Adrenal gland (tissue), 12 donors: ENCODE data around the gene ZNF511. TPM values are rescaled to one million over a fixed set of nuclear protein-coding genes. Genes with fewer than 3 reads are reported as not detected.

Experiments
- DNase-seq, 7 donors: peaks; one replicate each; pipeline ENCODE4 v3.0.0-alpha.2; 2019 to 2020
- H3K27ac ChIP-seq, 5 donors: fragments of 200-600 bp; sonication (generic) in 4 of 5; 1 replicate in 3 of 5; 2 replicates in 2 of 5; pipeline versions ENCODE4 v1.5.1 to v1.8.0; 2016 to 2020; ENCODE audit warnings: mild to moderate bottlenecking in 1 of 5
- H3K27me3 ChIP-seq: fragments of 200-600 bp; 2 replicates; pipeline ENCODE4 v1.8.0; 2021
- H3K36me3 ChIP-seq, 2 donors: fragments of 200-600 bp; replicated peaks in 1 of 2; 1 replicate in 1 of 2; 2 replicates in 1 of 2; pipeline versions ENCODE4 v1.5.1 to v1.8.0; 2018 to 2022
- H3K4me1 ChIP-seq, 2 donors: fragments of 200-600 bp; replicated peaks in 1 of 2; 1 replicate in 1 of 2; 2 replicates in 1 of 2; pipeline versions ENCODE4 v1.5.1 to v1.8.0; 2018 to 2021
- H3K4me3 ChIP-seq, 4 donors: fragments of 200-600 bp; sonication (generic) in 3 of 4; one replicate each; pipeline ENCODE4 v1.5.1; 2016 to 2018
- H3K9me3 ChIP-seq, 3 donors: fragments of 200-600 bp; sonication (generic) in 1 of 3; replicated peaks in 1 of 3; 1 replicate in 2 of 3; 2 replicates in 1 of 3; pipeline versions ENCODE4 v1.5.1 to v1.8.0; 2016 to 2021
- CTCF ChIP-seq, 6 experiments: fragments of 450-650 bp in 4 of 6; fragments of 200-600 bp in 2 of 6; sonication (generic) in 1 of 6; IDR thresholded peaks; 1 replicate in 5 of 6; 2 replicates in 1 of 6; pipeline versions ENCODE4 v1.5.1 to v1.8.0; 2016 to 2021; ENCODE audit warnings: antibody characterized with exemption in 6 of 6, mild to moderate bottlenecking in 2 of 6, moderate library complexity in 1 of 6
- POLR2A ChIP-seq, 2 donors: fragments of 450-650 bp; IDR thresholded peaks; one replicate each; pipeline ENCODE4 v1.6.1; 2017; ENCODE audit warnings: antibody characterized with exemption in 2 of 2, mild to moderate bottlenecking in 2 of 2, moderate library complexity in 1 of 2
- WGBS, 4 donors: extraction: QIAGEN DNeasy Blood & Tissue Kit in 2 of 4; methylation state at CpG; one replicate each; pipeline versions ENCODE4 v1.1.5 to v1.1.7; 2013 to 2017; 5-methylcytosine and 5-hydroxymethylcytosine counted together
- intact Hi-C, 2 donors: fragments of 100-400 bp; cut with DNase I; formaldehyde crosslinking; loops; one replicate each; pipeline versions ENCODE4 v1.14.1 to v1.15.0; 2022 to 2023
- polyA plus RNA-seq, 3 donors: library from polyadenylated mRNA; stranded (reverse); fragments of 200-250 nt in 2 of 3; fragments of 350-450 nt in 1 of 3; fragmentation: Illumina TruSeq in 1 of 3; extraction: RNeasy Lipid Tissue Mini Kit (QIAGEN cat#74804) in 1 of 3; gene quantifications; one replicate each; pipeline ENCODE4 v1.2.3, GENCODE V29; 2013 to 2014
- total RNA-seq, 9 donors: library from RNA; depleted of rRNA in 4 of 9; stranded (reverse); fragments of >200 nt in 4 of 9; fragments of 120-200 nt in 1 of 9; fragmentation: NEBNext Ultra II Directional in 1 of 9; extraction: Animal tissue kit (Norgen Biotek cat#: 25700) in 1 of 9; gene quantifications; one replicate each; pipeline versions ENCODE4 v1.1.0 to v1.2.4, GENCODE V29; 2013 to 2023
- donor health status: healthy with polysubstance abuse.
- donor health status: Bipolar disorder and iron deficiency.
- donor health status: DM: yes; HTN: yes; CAD: no.
- donor health status: DM: no; HTN: no; CAD: no.
- donor health status: DM: no; HTN: no; CAD: no.
- donor health status: DM: yes; HTN: yes; CAD: no.

Gene ZNF511
- total and polyA plus RNA-seq, 12 donors = 19.6 to 146 (median 39.9) TPM

GRCh38 chr10:133324857-133325260 is 16.1 kb downstream of the ZNF511 start:
- WGBS, 4 donors = 19 to 30% (median 22%) methylated on average over 6 to 20 of the region's 20 CpGs
- Histone ChIP-seq H3K36me3 (no peaks in the 10 kb centered on the region), H3K27me3 (peaks cover 41% of the 10 kb centered on the region), H3K4me1 (peaks cover 0 to 19% of the 10 kb centered on the region in 2 donors), H3K4me3 (peak overlapping the region in 1 of 4 donors; percentile 53), H3K9me3 (no peaks in the 10 kb centered on the region), H3K27ac (peak overlapping the region in 1 of 5 donors; percentile 52)
- no peak for DNase-seq
- TF ChIP-seq POLR2A (IDR thresholded peaks at IDR 0.05) (no peak), CTCF (IDR thresholded peaks at IDR 0.05) (no peak)
- intact Hi-C loops = no loop called here

GRCh38 chr10:133325440-133326222 is 16.9 kb downstream of the ZNF511 start:
- peaks cover 41% of the 10 kb centered on the region for H3K27me3 ChIP-seq
- DNase-seq = peak in 2 of 7 donors; percentile 31 to 84
- intact Hi-C loops = no loop called here
- WGBS, 4 donors = 1 to 7% (median 2%) methylated on average over 3 to 90 of the region's 91 CpGs
- TF ChIP-seq CTCF (IDR thresholded peaks at IDR 0.05) = no peak
- H3K36me3 ChIP-seq = no peaks in the 10 kb centered on the region
- peak overlapping the region in 1 of 5 donors; percentile 52 for H3K27ac ChIP-seq
- peaks cover 0 to 21% of the 10 kb centered on the region in 2 donors for H3K4me1 ChIP-seq
- H3K4me3 ChIP-seq = peak overlapping the region in 2 of 4 donors; percentile 16 to 53
- no peaks in the 10 kb centered on the region for H3K9me3 ChIP-seq

GRCh38 chr10:133326223-133326551 is 17.5 kb downstream of the ZNF511 start:
- 32 to 44% (median 39%) methylated on average over 9 of the region's 9 CpGs for WGBS, 4 donors

GRCh38 chr10:133326745-133327650 is 18.3 kb downstream of the ZNF511 start:
- intact Hi-C loops = no loop called here
- Histone ChIP-seq H3K27me3 (peaks cover 41% of the 10 kb centered on the region), H3K36me3 (no peaks in the 10 kb centered on the region), H3K4me1 (peaks cover 0 to 21% of the 10 kb centered on the region in 2 donors), H3K27ac (no peak overlapping the region), H3K9me3 (no peaks in the 10 kb centered on the region), H3K4me3 (no peak overlapping the region)
- WGBS, 4 donors = 21 to 28% (median 26%) methylated on average over 10 to 28 of the region's 28 CpGs
- no peak for TF ChIP-seq CTCF (IDR thresholded peaks at IDR 0.05)
- no peak for TF ChIP-seq POLR2A (IDR thresholded peaks at IDR 0.05)
- peak in 1 of 7 donors; percentile 34 for DNase-seq

More at GRCh38 chr10:133326223-133326551, 17.5 kb downstream of the ZNF511 start:
- H3K4me1 ChIP-seq = peaks cover 0 to 21% of the 10 kb centered on the region in 2 donors
- peak overlapping the region in 1 of 5 donors; percentile 52 for H3K27ac ChIP-seq
- no peaks in the 10 kb centered on the region for H3K36me3 ChIP-seq
- peak overlapping the region in 1 of 4 donors; percentile 53 for H3K4me3 ChIP-seq
- peaks cover 41% of the 10 kb centered on the region for H3K27me3 ChIP-seq
- H3K9me3 ChIP-seq = no peaks in the 10 kb centered on the region
- DNase-seq = no peak
- TF ChIP-seq POLR2A (IDR thresholded peaks at IDR 0.05) = no peak
- intact Hi-C loops = no loop called here
